Calu3 (cell line): Measurements from ENCODE around the gene TRIM52. TPM values are rescaled to one million over a fixed set of nuclear protein-coding genes. Genes with fewer than 3 reads are reported as not detected.
A peak's percentile ranks its signal among the peaks of the same experiment; 100 is the strongest.

ENCODE experiments used
- BruUV-seq: library from RNA; stranded (reverse); fragments of 400-500 nt; replicated peaks from 2 replicates; lab custom pipeline; 2021; lab: Mats Ljungman, UMichigan
- CTCF ChIA-PET: fragments of 300-600 bp; sonication (Branson Sonifier 250); formaldehyde crosslinking; loops from one replicate; lab custom pipeline; 2022; ENCODE audit warnings: antibody characterized with exemption; lab: Charles Lee
- DNase-seq: peaks from one replicate; pipeline ENCODE4 v3.0.0; 2022
- H3K27ac Mint-ChIP-seq: one replicate; pipeline ENCODE4 v1.8.0; 2022; ENCODE audit warnings: mixed read lengths; ENCODE audit not compliant: unreplicated experiment
- H3K27me3 Mint-ChIP-seq: one replicate; pipeline ENCODE4 v1.8.0; 2022; ENCODE audit warnings: mixed read lengths; ENCODE audit not compliant: unreplicated experiment
- H3K36me3 Mint-ChIP-seq: one replicate; pipeline ENCODE4 v1.8.0; 2022; ENCODE audit warnings: mild to moderate bottlenecking, moderate library complexity, mixed read lengths; ENCODE audit not compliant: insufficient read depth, unreplicated experiment
- H3K4me1 Mint-ChIP-seq: one replicate; pipeline ENCODE4 v1.8.0; 2022; ENCODE audit warnings: mild to moderate bottlenecking, low read depth, mixed read lengths; ENCODE audit not compliant: unreplicated experiment
- H3K4me3 Mint-ChIP-seq: one replicate; pipeline ENCODE4 v1.8.0; 2022; ENCODE audit warnings: mild to moderate bottlenecking, low read depth, moderate library complexity, mixed read lengths; ENCODE audit not compliant: unreplicated experiment
- H3K9me3 Mint-ChIP-seq: one replicate; pipeline ENCODE4 v1.8.0; 2022; ENCODE audit warnings: low read depth, mixed read lengths; ENCODE audit not compliant: unreplicated experiment
- intact Hi-C: fragments of 100-400 bp; cut with micrococcal nuclease; formaldehyde crosslinking; loops from one replicate; pipeline ENCODE4 v1.10.0; 2022; ENCODE audit not compliant: unreplicated experiment
- total RNA-seq: library from RNA; stranded (reverse); gene quantifications from 2 replicates; pipeline ENCODE4 v1.2.3, GENCODE V29; 2022
- TF ChIP-seq, protein P1 (sequence below): fragments of 200-600 bp; IDR thresholded peaks from one replicate; pipeline ENCODE4 v1.8.0; 2022; ENCODE audit warnings: antibody characterized with exemption; ENCODE audit not compliant: unreplicated experiment

Gene TRIM52
- total RNA-seq, 1 experiment from 2014 or later = 14.8 TPM

- CTCF ChIA-PET = interaction anchor here (1.1 kb wide), 1 partner anchor 59 kb away, joined by 3 read pairs; no protein-coding TSS in a partner anchor
- BruUV-seq = TSS peak; percentile 61
- no peaks in the 10 kb centered on the region for H3K9me3 Mint-ChIP-seq
- peaks cover 100% of the 10 kb centered on the region for H3K36me3 Mint-ChIP-seq
- H3K27me3 Mint-ChIP-seq = no peaks in the 10 kb centered on the region
- peak overlapping the region; percentile 99 for H3K27ac Mint-ChIP-seq
- H3K4me3 Mint-ChIP-seq = peak overlapping the region; percentile 76
- TF ChIP-seq, protein P1, sequence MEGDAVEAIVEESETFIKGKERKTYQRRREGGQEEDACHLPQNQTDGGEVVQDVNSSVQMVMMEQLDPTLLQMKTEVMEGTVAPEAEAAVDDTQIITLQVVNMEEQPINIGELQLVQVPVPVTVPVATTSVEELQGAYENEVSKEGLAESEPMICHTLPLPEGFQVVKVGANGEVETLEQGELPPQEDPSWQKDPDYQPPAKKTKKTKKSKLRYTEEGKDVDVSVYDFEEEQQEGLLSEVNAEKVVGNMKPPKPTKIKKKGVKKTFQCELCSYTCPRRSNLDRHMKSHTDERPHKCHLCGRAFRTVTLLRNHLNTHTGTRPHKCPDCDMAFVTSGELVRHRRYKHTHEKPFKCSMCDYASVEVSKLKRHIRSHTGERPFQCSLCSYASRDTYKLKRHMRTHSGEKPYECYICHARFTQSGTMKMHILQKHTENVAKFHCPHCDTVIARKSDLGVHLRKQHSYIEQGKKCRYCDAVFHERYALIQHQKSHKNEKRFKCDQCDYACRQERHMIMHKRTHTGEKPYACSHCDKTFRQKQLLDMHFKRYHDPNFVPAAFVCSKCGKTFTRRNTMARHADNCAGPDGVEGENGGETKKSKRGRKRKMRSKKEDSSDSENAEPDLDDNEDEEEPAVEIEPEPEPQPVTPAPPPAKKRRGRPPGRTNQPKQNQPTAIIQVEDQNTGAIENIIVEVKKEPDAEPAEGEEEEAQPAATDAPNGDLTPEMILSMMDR = no peak
- DNase-seq = no peak
- H3K4me1 Mint-ChIP-seq = peaks cover 43% of the 10 kb centered on the region
- intact Hi-C loops = no loop called here
These were observed 17.9 kb downstream of the TRIM52 start for GRCh38 chr5:181243018-181243563.

DNA sequence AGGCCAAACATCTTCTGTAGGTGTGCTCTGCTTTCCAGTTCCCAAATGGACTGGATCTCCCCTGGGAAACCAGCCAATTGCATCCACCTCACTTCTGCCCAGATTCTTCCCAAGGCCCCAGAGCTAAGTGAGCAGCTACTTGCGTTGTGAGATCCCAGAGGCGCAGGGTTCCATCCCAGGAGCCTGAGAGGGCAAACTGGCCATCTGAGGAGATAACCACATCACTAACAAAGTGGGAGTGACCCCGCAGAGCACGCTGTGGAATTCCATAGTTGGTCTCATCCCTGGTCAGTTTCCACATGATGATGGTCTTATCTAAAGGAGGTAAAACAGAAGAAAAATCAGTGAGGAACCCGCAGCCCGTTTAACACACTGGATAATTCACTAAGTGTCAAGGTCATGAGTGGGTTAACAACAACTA, 18.9 kb downstream of the TRIM52 start:
- intact Hi-C loops = no loop called here
- CTCF ChIA-PET = no interaction called here
- Mint-ChIP-seq H3K4me3 (peak overlapping the region; percentile 76), H3K27me3 (no peaks in the 10 kb centered on the region), H3K4me1 (peaks cover 43% of the 10 kb centered on the region), H3K27ac (peak overlapping the region; percentile 99), H3K9me3 (no peaks in the 10 kb centered on the region), H3K36me3 (peaks cover 100% of the 10 kb centered on the region)
- DNase-seq = no peak
- BruUV-seq = no TSS peak
- TF ChIP-seq, protein P1 = no peak

GRCh38 chr5:181241393-181241975, 19.5 kb downstream of the TRIM52 start:
- CTCF ChIA-PET = no interaction called here

DNA sequence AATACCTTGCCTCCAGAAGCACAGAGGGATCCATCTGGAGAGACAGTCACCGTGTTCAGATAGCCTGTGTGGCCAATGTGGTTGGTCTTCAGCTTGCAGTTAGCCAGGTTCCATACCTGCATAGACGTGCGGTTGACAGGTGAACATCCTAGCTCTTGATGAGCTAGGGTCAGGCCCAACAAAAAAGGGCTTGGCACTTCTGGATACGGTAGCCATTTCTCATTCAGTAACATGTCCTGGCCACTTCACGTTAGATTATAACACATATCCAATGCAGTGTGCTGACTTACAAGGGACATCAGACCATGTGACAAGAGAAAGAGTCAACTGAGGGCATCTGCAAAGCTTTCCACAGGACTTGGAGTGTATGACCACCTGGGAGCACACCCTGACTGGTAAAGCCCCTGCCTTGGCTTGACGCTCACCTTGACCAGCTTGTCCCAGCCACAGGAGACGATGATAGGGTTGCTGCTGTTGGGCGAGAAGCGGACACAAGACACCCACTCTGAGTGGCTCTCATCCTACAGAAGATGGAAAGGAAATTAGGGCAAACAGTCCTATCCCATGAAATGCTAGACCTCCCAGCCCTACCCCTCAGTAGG, 21.8 kb downstream of the TRIM52 start:
- Mint-ChIP-seq H3K4me3 (no peak overlapping the region), H3K9me3 (no peaks in the 10 kb centered on the region), H3K36me3 (peaks cover 100% of the 10 kb centered on the region), H3K4me1 (peaks cover 30% of the 10 kb centered on the region), H3K27me3 (no peaks in the 10 kb centered on the region), H3K27ac (peak overlapping the region; percentile 15)
- no TSS peak for BruUV-seq
- intact Hi-C loops = no loop called here
- CTCF ChIA-PET = no interaction called here
- no peak for DNase-seq
- TF ChIP-seq, protein P1 = no peak

More at GRCh38 chr5:181241393-181241975, 19.5 kb downstream of the TRIM52 start:
- DNase-seq = no peak
- TF ChIP-seq, protein P1 = no peak
- Mint-ChIP-seq H3K27me3 (no peaks in the 10 kb centered on the region), H3K36me3 (peaks cover 100% of the 10 kb centered on the region), H3K4me3 (peak overlapping the region; percentile 76), H3K27ac (peak overlapping the region; percentile 99), H3K9me3 (no peaks in the 10 kb centered on the region), H3K4me1 (peaks cover 43% of the 10 kb centered on the region)
- no TSS peak for BruUV-seq
- intact Hi-C loops = no loop called here
